SKM-1 (cell line): ENCODE measurements around the gene CAVIN2.
A peak's percentile ranks its signal among the peaks of the same experiment; 100 is the strongest.

Source experiments
- DNase-seq: peaks from one replicate; lab custom pipeline; 2025; ENCODE audit not compliant: unreplicated experiment; lab: John Stamatoyannopoulos, UW

CAVIN2 gene

GRCh38 chr2:191839918-191840804 is 6.7 kb downstream of the CAVIN2 start:
- DNase-seq, result no peak

GRCh38 chr2:191838526-191838925 is 8.4 kb downstream of the CAVIN2 start:
- DNase-seq, result no peak

- DNase-seq, result no peak
Observed at GRCh38 chr2:191836853-191837769, 9.8 kb downstream of the CAVIN2 start.

- no peak for DNase-seq
Observed at GRCh38 chr2:191836471-191836852, 10.4 kb downstream of the CAVIN2 start.

- DNase-seq, result no peak
Observed at GRCh38 chr2:191835539-191836350, 11.1 kb downstream of the CAVIN2 start.

- no peak for DNase-seq
Observed at GRCh38 chr2:191835100-191835499, 11.8 kb downstream of the CAVIN2 start.

GRCh38 chr2:191833356-191833755 is 13.5 kb downstream of the CAVIN2 start:
- no peak for DNase-seq

- DNase-seq, result no peak
Observed at GRCh38 chr2:191832668-191833067, 14.2 kb downstream of the CAVIN2 start.

- DNase-seq, result no peak
Observed at GRCh38 chr2:191831410-191831994, 15.4 kb downstream of the CAVIN2 start.

- no peak for DNase-seq
Observed at GRCh38 chr2:191824398-191824797, 22.5 kb downstream of the CAVIN2 start.

- DNase-seq, result no peak
Observed at GRCh38 chr2:191821078-191821477, 25.8 kb downstream of the CAVIN2 start.

- DNase-seq, result no peak
Observed at GRCh38 chr2:191818725-191819350, 28.1 kb downstream of the CAVIN2 start.

- no peak for DNase-seq
Observed at GRCh38 chr2:191818133-191818532, 28.8 kb downstream of the CAVIN2 start.

GRCh38 chr2:191815010-191815409 is 31.9 kb downstream of the CAVIN2 start:
- DNase-seq, result no peak

GRCh38 chr2:191813943-191814342 is 32.9 kb downstream of the CAVIN2 start:
- no peak for DNase-seq

GRCh38 chr2:191811807-191812602 is 34.9 kb downstream of the CAVIN2 start:
- DNase-seq, result peak; percentile 14

GRCh38 chr2:191806396-191806795 is 40.5 kb downstream of the CAVIN2 start:
- no peak for DNase-seq

GRCh38 chr2:191804766-191805165 is 42.1 kb downstream of the CAVIN2 start:
- no peak for DNase-seq

GRCh38 chr2:191803007-191803406 is 43.9 kb downstream of the CAVIN2 start:
- no peak for DNase-seq
